ENCODE measurements around the gene CCDC47.

Gene CCDC47

GRCh38 chr17:63783522-63783921 is 10.1 kb upstream of the CCDC47 start:
- 0 out of 2 replicates have a peak overlapping the region, but pooled peaks have one; percentile 32 for H3K27ac ChIP-seq
- TF ChIP-seq ZFX (IDR thresholded peaks at IDR 0.05) (no peak), CTCF (conservative IDR thresholded peaks at IDR 0.05) (no peak)

GRCh38 chr17:63780928-63781327 is 7.5 kb upstream of the CCDC47 start:
- no peak for TF ChIP-seq CTCF (conservative IDR thresholded peaks at IDR 0.05)
- no peak for TF ChIP-seq ZFX (IDR thresholded peaks at IDR 0.05)
- peak overlapping the region; percentile 83 for H3K27ac ChIP-seq

GRCh38 chr17:63780507-63780906 is 7.1 kb upstream of the CCDC47 start:
- TF ChIP-seq ZFX (IDR thresholded peaks at IDR 0.05) (no peak), CTCF (conservative IDR thresholded peaks at IDR 0.05) (no peak)
- peak overlapping the region; percentile 83 for H3K27ac ChIP-seq

- TF ChIP-seq CTCF (conservative IDR thresholded peaks at IDR 0.05) (no peak), ZFX (IDR thresholded peaks at IDR 0.05) (no peak)
Measured at GRCh38 chr17:63775420-63775819, 2.0 kb upstream of the CCDC47 start.

GRCh38 chr17:63774969-63775265 is 1.5 kb upstream of the CCDC47 start:
- peak overlapping the region; percentile 95 for H3K27ac ChIP-seq
- TF ChIP-seq CTCF (conservative IDR thresholded peaks at IDR 0.05): no peak
- no peak for TF ChIP-seq ZFX (IDR thresholded peaks at IDR 0.05)

More at GRCh38 chr17:63775420-63775819, 2.0 kb upstream of the CCDC47 start:
- H3K27ac ChIP-seq: peak overlapping the region; percentile 95; the same call in 1 of the 2 replicates

GRCh38 chr17:63774141-63774968 is 958 bp upstream of the CCDC47 start, which contains the start of gene DDX42:
DDX42 (plus strand) TSS chr17:63774170; CDS start chr17:63787050, 12,880 bp downstream.
- H3K27ac ChIP-seq: peak within 1 kb of the TSS; percentile 95
- TF ChIP-seq ZFX (IDR thresholded peaks at IDR 0.05): peak; percentile 97
- no peak; the same call in 1 of the 2 replicates for TF ChIP-seq CTCF (conservative IDR thresholded peaks at IDR 0.05)

GRCh38 chr17:63772801-63773271 is 561 bp downstream of the CCDC47 start:
- H3K27ac ChIP-seq: peak overlapping the region; percentile 95
- TF ChIP-seq ZFX (IDR thresholded peaks at IDR 0.05) (no peak), CTCF (conservative IDR thresholded peaks at IDR 0.05) (no peak)
